Skin of body (tissue), 2 donors: ENCODE data around the gene DCPS. TPM values are rescaled to one million over a fixed set of nuclear protein-coding genes. Genes with fewer than 3 reads are reported as not detected.
A peak's percentile ranks its signal among the peaks of the same experiment; 100 is the strongest.

Experiments used
- DNase-seq: peaks from one replicate; lab custom pipeline; 2025; lab: John Stamatoyannopoulos, UW
- total RNA-seq: library from RNA; depleted of rRNA; stranded (reverse); fragments of >200 nt; gene quantifications from one replicate; pipeline ENCODE4 v1.2.3, GENCODE V29; 2014

The DCPS gene
- total RNA-seq, 1 donor from 2014 or later = 6.3 TPM

DNA sequence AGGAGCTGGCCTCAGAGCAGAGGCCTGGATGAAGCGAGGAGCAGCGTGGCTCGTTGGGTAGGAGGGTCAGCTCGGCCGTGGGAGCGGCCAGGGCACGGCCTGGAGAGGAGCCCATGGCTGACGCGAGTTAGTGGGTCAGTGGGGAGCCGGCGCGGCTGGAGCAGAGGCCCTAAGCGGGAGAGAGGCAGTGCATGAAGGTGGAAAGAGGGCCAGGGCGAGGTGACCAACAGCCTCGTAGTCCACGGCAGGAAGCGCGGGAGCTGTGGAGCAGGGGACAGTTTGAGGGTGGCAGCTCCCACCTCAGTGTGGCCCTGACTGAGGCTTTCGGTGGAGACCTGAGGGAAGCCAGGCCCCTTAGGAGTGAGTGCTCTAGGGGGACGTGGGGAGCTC is 24.1 kb downstream of the DCPS start:
- DNase-seq = no peak

DNA sequence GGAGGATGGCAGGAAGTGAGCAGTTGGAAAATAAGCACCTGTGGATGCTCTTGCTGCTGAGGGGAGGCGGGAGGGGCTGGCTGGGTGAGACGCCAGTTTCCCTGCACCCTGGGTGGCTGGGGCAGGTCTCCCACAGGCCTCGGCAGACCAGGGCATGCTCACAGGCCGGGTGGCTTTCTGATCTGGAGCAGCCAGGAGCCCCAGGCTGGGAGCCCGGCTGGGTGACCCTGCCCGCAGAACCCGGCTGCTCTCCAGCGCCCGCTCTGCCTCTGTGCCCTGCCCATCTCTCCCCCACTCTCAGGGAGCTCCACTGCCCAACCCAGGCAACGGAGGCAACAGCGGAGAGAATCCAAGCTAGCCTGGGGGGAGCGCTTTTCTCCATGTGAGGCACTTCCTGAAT is 24.6 kb downstream of the DCPS start:
- DNase-seq = no peak

DNA sequence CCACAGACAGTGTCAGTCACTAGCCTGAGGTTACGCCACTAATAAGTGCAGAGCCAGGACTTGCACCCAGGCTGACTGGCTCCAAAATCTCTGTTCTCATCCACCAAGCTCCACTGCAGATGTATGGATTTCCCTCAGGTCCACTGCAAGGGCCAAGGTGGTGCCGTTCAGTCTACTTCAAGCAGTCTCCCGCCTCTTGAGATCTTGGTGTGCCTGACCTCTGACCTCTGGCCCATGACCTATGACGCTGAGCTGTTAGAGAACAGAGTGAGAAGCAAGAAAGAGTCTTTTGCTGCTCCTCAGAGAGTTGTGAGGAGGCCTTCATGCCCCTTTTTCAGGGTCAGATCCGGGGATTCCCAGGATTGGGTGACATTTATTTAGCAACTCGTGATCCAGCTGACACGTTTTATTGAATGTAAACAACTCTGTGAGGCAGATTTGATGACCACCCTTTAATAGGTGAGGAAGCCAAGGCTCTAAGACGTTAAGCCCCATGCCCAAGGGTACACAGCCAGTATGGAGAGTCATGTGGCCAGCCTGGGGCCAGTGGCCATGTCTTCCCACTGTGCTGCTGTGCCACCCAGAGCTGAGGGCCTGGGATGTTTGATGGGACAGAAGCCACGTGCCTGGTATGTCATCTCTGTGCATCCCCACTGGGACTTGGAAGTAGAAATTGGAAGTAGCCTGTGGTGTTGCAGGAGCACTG is 25.2 kb downstream of the DCPS start:
- no peak for DNase-seq

DNA sequence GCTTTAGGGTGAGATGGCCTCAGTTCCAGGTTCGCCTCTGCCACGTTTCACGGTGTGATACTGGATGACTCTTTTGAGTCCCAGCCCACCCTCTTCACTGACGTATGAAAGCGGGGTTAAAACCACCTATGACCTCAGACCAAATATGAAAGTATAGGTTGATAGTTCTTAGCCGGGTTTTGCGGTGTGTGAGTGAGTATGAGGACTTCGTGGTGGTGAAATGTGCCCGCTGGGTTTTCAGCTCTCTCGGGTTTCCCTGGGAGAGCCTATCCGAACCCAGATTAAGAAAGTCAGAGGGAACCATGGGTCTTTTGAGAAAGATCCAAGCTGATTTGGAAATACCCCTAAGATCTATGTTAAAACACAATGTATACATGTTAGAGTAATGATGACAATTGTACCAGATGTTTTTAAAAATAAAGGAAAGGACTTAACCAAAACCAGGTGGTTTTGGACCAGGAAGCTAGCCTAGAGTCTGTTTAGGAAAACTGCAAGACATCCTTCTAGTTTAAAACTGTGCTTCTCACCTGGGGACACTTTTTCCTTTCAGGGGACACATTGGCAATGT is 25.9 kb downstream of the DCPS start:
- DNase-seq = peak; percentile 32

DNA sequence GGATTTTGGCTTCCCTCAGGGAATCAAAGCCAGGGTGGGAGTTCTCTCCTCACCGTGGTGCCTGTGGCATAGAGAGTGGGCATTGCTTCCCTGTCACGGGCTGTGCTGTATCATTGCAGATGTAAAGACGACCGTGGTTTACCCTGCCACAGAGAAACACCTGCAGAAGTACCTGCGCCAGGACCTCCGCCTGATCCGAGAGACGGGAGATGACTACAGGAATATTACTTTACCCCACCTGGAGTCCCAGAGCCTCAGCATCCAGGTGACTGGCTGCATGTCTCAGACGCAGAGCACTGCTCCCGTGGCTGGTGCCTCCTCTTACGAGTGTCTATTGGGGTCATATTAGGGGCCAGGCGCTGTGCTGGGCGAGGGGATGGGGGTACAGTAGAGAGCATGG is 27.4 kb downstream of the DCPS start:
- no peak for DNase-seq

DNA sequence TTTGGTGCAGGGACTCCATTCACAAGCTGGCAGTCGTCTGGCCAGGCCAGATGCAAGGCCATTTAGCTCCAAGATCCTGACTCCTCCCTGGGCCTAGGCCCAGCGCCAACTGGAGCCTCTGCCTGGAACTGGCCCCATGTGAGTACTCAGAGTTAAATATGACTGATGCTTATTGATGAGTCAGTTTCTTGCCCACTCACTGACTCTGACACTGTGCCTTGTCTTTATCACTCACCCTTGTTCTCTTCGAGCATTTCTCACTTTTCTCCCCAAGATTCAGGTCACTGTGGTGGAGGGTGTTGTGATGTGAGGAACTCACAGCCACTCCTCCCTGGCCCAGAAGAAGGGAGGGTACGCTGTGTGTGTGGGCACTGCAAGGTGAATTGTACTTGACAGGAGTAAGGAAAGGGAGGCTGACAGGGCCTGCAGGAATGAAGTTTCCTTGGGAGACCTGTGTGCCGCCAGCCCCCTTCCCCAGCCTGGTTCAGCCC is 28.4 kb downstream of the DCPS start:
- DNase-seq = no peak

DNA sequence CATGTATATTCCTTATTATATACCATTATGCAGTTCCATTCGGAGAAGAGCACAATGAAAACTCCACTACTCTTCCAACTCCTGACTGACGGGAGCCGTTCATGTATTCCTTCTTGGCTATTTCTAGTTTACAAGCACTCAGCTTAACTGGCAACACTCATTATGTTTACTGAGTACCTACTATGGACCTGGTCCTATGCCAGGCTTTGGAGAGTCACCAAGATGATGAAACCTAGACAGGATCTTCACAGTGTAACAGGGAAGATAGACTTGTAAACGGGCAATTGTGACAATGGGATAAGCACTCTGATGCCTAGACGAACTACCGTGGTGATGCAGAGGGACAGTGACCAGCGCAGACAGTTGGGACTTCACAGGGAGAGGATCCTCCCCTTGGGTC is 29.3 kb downstream of the DCPS start:
- DNase-seq = no peak

DNA sequence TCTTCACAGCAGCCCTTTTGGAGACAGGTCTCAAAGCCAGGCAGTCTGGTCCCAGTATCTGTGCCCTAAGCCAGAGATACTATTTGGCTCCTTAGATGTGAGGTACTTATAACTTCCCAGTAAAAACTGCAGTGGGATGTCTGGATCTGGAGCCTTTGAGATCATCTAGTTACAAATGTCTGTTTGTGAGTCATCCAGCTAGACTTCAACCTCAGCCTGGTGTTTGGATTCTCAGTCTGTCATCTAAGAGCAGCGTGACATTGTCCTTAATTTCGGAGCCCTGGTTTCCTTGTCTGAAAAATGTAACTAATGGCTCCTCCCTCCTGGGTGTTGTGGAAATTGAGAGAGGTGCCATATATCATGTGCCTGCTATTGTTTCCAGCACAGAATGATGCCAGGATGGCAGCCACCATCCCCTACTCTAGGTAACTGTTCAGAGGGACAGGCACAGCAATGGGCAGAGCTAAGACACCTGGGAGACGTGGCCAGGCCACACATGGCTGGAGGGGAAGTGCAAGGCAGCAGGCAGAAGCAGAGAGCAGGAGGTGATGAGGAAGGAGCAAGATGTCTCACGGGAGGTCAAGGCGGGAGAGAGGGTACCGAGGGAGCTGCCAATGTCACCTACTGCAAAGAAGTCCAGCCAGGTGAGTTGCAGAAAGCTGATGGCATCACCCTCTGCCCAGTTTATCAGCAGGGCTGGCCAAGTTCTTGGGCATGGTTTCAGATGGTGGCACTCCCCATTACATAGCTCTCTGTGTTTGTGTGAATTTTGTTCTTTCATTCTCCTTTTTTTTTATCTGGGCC is 31.0 kb downstream of the DCPS start:
- DNase-seq = no peak

DNA sequence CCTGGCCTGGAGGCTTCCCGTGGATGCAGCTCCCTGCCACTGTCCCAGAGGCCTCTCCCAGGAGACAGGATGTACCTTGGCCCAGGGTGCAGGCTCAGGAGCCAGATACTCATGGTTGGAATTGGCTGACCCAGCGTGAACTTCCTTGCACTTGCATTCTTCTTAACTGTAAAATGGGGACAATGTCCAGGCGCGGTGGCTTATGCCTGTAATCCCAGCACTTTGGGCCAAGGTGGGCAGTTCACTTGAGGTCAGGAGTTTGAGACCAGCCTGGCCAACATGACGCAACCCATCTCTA is 31.6 kb downstream of the DCPS start:
- no peak for DNase-seq

DNA sequence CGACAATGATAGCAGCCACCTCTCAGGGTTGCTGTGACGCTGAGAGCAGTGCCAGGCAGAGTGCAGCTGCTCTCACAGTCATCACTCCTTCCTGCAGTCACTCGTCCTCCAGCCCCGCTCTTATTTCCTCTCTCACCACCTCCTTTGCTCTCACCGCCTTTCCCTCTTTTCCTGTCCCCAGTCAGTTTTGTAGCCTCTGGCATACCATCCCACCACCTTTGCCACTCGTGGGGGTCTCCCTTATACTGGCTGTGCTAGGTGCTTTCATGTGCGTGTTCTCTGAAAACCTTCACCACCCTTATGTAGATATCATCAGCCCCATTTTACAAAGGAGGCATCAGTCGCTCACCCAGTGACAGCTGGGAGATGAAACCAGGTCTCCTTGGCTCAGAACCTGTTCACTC is 32.3 kb downstream of the DCPS start:
- no peak for DNase-seq

DNA sequence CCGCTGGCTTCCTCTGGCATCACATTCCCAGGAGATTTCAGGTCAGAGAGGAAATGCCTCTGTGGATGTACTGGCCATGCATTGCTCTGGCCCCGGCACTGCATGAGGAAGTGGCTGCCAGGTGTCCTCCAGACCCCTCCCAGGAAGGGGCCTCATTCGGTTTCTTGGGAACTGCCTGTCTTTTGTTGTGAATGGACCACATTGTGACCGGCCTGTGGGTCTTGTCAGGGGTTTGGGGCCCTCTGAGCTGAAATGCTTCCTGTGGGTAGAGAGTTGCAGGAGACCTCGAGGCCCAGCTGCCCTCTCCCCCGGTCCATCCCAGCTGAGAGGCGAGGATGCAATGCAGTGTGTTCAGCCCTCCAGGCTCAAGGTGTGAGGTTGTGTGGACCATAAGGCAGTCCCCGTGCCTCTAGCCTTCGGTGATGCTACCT is 32.8 kb downstream of the DCPS start:
- no peak for DNase-seq

DNA sequence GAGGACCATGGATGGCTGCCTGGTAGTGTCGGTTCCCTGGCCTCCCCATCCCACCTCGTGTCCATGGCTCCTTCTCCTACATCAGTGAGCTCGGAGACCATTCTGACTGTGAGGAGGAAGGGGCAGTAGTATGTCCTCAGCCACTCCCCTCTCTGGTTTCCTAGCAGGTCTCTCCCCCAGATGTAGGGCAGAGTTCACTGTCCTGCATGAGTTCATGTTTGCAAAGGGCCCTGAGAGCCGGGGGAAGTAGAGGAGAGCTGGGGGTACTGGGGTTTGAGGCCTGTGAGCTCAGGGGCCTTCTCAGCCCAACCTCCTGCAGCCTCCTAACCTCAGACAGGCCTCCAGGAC is 33.2 kb downstream of the DCPS start:
- DNase-seq = no peak

DNA sequence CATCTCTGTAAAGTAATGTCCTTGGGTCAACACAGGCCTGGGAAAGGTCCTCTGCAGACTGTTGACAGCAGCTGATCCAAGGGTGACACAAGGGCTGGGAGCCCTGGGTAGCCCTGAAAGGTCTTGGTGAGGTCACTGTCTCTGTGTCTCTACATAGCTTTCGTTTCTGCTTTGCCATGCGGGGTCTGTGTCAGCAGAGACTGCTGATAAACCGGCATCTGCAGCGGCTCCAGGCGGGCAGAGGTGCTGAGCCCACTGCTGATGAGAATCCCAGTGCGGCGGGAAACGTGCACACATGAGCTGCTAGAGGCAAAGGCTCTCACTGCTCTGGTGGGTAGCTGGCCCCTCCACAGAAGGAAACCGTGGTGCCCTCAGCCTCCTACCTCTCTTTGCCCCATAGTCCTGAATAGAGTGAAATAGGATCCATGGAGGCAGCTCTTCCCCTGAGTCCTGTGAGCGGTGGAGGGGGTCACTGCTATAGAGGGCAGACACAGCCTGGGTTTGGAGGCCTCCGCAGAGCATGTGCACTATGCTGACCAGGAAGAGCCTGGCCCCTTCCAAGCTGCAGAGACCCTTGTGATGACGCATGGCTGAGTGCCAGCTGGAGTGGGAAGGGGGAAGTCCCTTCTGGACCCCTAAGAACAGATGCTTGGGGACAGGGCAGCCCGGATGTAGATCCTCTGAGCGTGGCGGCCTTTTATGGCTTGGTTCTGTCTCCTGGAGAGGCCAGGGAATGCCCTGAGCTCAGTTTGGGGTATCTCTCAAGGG is 33.8 kb downstream of the DCPS start:
- no peak for DNase-seq

DNA sequence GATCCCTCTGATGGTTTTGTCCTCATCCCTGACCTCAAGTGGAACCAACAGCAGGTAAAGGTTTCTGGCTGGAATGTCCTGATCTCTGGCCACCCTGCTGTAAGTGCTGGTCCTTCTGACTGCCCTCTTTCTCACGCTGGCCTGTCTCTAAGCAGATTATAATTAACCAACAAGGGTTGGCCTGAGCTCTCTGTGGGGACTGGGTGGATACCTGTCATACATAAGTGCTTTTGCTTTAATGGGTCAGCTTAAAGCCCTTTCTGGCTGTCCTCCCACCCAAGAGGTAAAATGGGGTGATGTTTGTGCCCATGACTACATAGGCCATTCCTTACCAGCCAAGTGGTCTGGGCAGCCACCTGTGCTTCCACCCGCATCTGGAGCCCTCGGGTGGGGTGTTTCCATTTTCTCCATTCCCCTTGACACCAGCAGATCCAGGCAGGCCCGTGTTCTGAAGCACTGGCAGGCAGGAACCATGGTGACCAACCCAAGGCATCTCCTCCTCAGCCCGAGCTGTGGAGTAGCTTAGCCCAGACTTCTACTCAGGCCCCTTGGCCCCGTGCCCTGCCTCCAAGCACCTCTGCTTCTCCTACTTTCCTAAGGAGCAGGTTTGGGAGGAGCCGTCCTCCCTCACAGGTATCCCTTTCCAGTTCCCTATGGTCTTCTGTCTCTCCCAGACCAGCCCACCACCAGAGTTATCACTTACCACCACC is 34.6 kb downstream of the DCPS start:
- no peak for DNase-seq

DNA sequence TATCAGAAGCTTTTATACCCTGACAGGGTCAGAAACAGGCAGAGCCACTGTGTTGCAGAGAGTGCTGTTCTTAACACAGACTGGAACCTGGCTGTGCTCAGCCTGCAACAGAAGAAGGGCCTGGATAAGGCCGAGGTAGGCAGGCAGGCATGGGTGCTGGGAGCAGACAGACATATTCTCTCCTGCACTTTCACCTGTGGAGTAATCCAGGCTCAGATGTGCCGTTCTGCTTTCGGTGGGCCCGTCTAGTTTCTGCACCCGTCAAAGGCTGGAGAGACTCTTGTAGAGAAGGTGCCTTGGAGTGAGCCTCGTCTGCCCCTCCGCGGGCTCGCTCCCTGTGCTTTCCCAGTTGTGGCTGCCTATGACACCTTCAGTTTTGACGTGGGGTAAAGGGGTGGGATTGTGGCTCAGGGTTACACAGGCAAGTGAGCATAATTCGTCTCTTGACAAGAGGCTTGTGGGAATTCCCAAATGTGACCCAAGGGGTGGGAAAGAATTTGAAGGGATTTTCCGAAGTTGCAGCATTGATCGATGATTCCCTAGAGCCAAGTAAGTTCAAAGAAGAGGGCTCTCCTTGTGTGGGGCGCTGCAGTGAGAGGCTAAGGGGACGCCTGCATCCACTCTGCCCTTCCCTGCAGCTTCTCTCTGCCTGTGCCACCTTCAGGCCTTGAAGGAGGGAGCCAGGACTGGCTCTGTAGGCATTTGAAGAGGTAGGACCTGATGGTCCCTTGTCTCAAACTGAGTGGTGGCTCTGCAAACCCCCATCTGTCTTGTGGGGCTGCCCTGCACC is 35.4 kb downstream of the DCPS start:
- DNase-seq = no peak

DNA sequence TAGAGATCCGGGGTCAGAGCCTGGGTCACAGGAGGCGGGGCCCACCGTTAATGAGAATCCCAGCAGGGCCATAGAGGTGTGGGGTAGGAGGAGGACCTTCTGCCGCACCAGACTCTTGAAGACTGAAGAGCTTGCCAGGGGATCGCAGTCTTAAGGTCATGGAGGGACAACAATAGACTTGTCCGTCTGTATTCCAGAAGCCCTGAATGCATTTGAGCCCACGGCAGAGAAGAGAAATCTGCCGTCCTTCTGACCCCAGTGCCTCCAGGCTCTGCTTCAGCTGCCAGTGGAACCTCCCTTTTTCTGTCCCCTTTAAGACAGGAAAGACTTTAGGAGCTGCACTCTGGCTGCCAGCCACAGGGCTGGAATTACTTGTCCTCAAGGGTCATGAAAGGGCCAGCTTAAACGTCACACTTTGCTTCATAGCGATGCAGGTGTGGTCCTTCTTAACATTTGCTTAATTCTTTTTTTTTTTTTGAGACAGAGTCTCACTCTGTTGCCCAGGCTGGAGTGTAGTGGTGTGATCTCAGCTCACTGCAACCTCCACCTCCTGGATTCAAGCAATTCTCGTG is 36.1 kb downstream of the DCPS start:
- peak; percentile 33 for DNase-seq

DNA sequence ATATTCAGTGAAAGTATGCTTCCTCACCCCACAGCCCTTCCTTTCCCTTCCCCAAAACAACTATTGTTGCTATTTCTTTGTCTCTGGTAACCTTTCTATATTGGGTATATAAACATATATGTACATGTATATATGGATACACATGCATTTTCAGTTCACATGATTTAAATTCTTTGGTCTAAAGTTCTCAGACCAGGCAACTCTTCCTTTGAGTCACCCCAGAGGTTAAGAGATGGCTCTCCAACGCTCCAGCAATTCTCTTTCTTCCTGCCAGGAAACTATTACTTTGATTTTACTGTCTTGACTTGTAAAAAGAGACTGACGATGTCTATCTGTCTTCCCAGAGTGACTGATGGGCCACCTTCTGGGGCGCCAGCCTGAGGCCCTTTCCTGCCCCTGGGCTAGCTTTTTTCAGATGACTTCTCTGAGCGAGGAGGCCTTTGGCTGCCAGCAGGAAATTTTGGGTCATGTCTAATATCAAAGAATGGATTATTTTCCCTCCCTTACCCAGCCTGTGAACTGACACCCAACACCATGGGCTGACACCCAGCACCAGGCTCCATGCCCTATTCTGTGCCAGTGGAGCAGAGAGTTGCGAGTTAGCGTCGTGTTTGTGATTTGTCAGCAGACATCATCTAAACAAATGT is 37.2 kb downstream of the DCPS start:
- no peak for DNase-seq

DNA sequence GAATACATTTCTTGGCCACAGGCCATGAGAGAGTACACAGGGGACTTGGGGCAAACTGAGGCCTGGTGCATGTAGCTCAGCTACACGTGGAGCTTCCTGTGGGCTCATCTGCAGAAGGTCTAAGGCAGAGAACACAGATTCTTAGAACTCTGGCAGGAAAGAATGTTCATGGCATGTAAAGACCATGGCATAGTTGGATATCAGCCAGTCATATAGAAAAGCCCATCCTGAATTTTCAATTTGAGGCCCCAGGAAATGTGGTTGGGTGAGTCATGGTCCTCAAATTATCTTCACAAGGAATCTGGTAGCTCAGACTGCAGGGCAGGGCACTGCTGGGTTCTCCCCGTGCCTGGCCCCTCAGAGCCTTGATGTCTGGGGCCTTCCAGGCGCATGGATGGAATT is 37.9 kb downstream of the DCPS start:
- no peak for DNase-seq

DNA sequence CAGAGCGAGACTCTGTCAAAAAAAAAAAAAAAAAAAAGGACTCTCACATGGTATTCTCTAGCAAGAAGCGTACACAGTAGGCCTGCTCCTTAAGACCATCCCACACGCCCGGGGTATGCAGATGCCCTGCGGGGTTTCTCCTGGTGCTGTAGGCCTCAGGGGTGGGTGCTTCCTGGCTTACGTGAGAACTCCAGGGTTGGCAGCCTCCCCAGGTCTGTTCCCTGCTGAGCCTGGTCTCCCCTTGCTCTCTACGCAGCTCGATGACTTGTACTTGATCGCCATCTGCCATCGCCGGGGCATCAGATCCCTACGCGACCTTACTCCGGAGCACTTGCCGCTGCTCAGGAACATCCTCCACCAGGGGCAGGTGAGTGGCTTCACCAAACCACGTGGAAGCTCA is 39.2 kb downstream of the DCPS start:
- no peak for DNase-seq
